ENCODE results near the gene SERGEF. TPM values are rescaled to one million over a fixed set of nuclear protein-coding genes. Genes with fewer than 3 reads are reported as not detected.

The SERGEF gene
- total RNA-seq, 8 experiments from 2014 or later, result 20.5 to 39.0 (median 29.5) TPM

DNA sequence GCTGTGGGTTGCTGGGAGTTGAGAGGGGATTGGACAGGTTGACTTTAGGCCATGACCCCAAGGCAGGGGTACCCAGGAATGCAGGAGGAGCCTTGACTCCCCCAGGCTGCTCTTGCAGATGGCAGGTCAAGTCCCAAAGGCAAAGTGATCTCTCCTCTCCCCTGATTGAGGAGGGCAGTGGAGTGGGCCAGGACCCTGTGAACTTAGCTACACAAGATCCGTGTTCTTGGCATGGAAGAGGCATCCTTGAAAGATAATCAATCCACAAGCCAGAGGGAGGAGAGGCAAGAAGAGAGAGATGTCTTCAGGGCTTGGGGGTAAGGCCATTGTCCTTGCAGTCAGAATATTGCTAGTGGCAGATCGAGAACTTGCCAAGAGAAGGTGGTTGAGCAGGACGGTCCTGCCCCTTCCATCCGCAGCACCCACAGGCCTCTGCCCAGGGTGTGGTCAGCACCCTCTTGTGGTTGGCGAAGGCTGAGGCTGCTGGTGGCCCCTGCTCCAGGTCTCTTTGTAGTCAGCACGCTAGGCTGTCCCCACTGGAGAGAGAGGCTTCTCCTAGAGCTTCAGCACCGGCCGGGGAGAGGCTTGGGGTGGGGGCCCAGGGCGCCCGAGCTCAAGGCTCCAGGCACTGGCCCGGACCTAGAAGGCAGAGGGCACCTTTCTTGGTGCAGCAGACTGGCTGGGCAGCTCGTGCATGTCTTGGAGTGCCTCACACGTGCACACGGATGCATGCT lies 232.8 kb downstream of the SERGEF start:
- WGBS, 10 experiments, result 54 to 100% (median 84%) methylated on average over 1 to 3 of the region's 14 CpGs; no CpG with 5 or more reads in 4 of the 10 experiments
- Histone ChIP-seq H3K4me1 (replicated peaks in 1 of 2) (peaks cover 9 to 11% of the 10 kb centered on the region in 2 donors), H3K27ac (no peak overlapping the region), H3K4me3 (no peak overlapping the region)
- in situ Hi-C loops (cut with MboI; ENCODE audit: low pct_unique_long_range_greater_than_20kb in 2 of 9, low sequenced_read_pairs in 9 of 9, unreplicated experiment in 9 of 9), result no loop called here
- ATAC-seq (replicated peaks in 6 of 8), result no peak

DNA sequence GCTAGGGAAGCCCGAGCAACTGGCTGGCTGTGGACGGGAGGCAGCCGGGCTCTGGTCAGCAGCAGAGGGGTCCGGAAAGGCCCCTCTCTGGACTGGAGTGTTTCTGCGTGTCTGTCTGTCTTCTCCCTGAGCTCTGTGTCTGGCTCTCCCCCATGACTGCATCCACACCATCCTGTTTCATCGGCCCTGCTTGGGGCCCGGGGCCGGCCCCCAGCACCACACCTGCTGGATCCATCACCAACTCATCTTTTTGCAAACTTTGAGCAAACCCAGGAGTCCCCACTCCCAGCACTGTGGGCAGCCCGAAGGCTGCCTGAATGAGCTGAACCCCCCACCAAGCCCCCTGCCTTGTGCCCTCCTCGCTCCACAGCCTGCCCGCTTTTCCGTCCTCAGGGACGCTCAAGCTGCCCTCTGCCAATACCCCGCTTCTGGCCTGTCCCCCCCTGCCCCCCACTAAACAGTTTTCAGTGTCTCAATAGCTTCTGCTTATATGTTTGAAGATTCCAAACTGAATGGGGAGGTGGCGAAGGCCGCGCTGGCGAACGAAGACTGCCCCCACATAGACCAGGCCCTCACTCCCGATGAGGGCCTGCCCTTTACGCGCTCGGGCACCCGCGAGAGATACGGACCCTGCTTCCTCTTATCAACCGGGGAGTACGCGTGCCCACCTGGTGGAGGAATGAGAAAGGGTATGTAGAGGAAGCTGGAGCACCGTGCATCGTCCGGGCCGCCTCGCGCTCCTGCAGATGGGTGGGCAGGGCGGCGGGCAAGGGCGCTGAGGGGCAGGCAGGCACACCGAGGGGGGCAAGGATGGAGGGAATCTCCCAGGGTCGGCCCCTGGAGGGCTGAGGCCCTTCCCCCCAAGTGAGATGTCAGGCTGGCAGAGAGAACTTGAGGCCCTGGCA lies 233.6 kb downstream of the SERGEF start:
- 97 to 100% (median 100%) methylated on average over 1 to 15 of the region's 40 CpGs; no CpG with 5 or more reads in 7 of the 10 experiments for WGBS, 10 experiments
- no peak for ATAC-seq (replicated peaks in 6 of 8)

DNA sequence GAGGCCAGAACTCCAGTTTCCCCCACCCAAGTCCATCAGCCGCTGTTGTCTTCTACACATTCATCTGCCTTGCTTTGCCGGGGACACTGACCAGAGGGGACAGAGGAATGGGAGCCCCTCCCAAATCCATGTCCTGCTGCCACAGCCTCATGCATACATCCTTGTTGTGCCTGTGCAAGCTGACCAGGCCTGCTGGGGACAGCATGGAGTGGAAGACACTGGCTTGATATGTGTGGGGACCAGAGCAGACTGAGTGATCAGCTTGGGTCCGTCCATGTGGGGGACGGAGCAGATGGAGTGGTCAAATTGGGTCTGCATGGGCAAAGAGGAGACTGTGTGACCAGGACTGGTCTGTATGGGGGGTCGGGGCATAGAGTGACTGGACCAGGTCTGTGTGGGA lies 234.5 kb downstream of the SERGEF start:
- 100% methylated on average over 1 of the region's 5 CpGs; no CpG with 5 or more reads in 8 of the 10 experiments for WGBS, 10 experiments
- in situ Hi-C loops (cut with MboI; ENCODE audit: low pct_unique_long_range_greater_than_20kb in 2 of 9, low sequenced_read_pairs in 9 of 9, unreplicated experiment in 9 of 9), result no loop called here
- H3K4me1 ChIP-seq (replicated peaks in 1 of 2), result peaks cover 9 to 11% of the 10 kb centered on the region in 2 donors
- no peak for ATAC-seq (replicated peaks in 6 of 8)
- no peak overlapping the region for H3K27ac ChIP-seq
- no peak overlapping the region for H3K4me3 ChIP-seq

More for the DNA sequence above, 233.6 kb downstream of the SERGEF start:
- Histone ChIP-seq H3K27ac (no peak overlapping the region), H3K4me1 (replicated peaks in 1 of 2) (peaks cover 9 to 11% of the 10 kb centered on the region in 2 donors), H3K4me3 (no peak overlapping the region)
- in situ Hi-C loops (cut with MboI; ENCODE audit: low pct_unique_long_range_greater_than_20kb in 2 of 9, low sequenced_read_pairs in 9 of 9, unreplicated experiment in 9 of 9), result no loop called here

DNA sequence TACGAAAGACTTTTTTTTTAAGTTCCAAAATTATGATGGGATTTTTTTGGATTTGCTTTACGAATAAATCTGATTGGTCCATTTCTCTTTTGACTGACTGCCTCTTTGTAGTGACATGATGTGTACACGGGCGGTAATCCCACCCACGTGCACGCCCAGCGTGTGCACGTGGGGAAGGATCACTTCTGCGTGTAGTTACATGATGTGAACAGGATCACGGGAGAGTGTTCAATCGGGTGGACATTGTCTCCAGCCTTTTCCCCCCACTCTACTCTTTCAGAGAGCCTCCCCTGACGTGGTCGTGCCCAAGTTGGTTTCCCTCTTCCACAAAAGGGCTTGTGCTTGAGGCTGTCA lies 235.1 kb downstream of the SERGEF start:
- Histone ChIP-seq H3K27ac (no peak overlapping the region), H3K4me3 (no peak overlapping the region), H3K4me1 (replicated peaks in 1 of 2) (peaks cover 9 to 11% of the 10 kb centered on the region in 2 donors)
- 40 to 93% (median 80%) methylated on average over 1 to 10 of the region's 13 CpGs; no CpG with 5 or more reads in 3 of the 10 experiments for WGBS, 10 experiments
- no peak for ATAC-seq (replicated peaks in 6 of 8)
- in situ Hi-C loops (cut with MboI; ENCODE audit: low pct_unique_long_range_greater_than_20kb in 2 of 9, low sequenced_read_pairs in 9 of 9, unreplicated experiment in 9 of 9), result no loop called here

DNA sequence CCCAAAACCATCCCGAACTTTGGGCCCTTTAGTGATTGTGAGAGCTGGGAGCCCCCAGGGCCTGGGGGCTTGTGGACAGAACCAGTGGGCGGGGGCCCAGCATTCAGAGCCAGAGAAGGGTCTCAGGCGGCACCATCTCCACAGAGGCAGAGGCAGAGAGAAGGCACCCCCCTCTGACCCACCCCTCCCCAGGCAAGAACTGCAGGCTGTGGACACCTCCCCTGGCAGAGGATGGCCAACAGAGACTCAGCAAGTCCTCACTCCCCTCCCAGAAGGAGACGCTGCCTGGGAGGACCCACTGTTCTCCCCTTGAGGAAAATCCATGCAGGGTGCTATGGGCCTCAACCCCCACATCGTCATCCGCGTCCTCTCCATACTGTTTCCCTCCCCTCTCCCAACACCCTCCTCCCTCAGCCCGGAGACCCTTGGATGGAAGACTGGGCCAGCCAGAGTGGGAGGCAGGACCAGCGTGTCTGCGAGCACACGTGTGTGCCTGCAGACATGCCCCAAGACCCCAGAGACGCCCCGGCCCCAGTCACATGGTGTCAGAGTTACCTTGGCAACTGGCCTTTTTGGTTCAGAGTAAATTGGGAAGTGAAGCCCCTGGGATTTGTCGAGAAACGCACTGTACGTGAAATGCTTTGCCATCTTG lies 235.6 kb downstream of the SERGEF start:
- ATAC-seq (replicated peaks in 6 of 8), result no peak
- Histone ChIP-seq H3K4me1 (replicated peaks in 1 of 2) (peaks cover 9 to 11% of the 10 kb centered on the region in 2 donors), H3K4me3 (no peak overlapping the region), H3K27ac (no peak overlapping the region)
- WGBS, 10 experiments, result 0 to 100% (median 96%) methylated on average over 1 to 3 of the region's 16 CpGs; no CpG with 5 or more reads in 7 of the 10 experiments
- in situ Hi-C loops (cut with MboI; ENCODE audit: low pct_unique_long_range_greater_than_20kb in 2 of 9, low sequenced_read_pairs in 9 of 9, unreplicated experiment in 9 of 9), result no loop called here

DNA sequence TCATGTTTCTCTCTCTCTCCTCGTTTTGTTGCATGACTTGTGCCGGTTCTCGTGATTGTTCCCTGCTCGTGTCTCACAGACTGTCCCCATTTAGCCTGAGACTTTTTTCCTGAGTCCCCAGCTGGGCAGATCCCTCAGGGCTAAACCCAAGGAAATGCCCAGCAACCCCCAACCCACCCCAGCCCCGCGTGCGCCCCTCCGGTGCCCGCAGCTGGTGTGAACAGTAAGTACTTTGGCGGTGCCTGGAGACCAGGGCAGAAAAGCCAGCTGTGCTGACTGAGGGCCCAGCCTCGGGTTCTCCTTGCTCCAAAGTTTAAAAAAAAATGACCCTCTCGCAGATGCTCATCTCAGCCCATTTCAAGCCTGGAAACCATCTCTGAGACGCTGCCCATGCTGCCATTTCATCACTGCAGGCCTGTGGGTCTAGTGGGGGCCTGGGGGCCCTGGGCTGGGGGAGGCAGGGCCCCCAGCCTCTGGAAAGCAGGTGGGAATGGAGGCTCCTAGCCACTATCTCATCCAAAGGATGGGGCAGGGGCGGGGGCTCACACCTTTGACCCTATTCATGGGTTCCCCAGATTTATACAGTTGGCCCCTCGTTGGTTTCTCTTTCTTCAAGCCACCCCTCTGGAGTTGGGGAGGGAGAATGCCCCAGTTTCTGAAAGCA lies 236.5 kb downstream of the SERGEF start:
- H3K4me3 ChIP-seq, result no peak overlapping the region
- H3K27ac ChIP-seq, result no peak overlapping the region
- in situ Hi-C loops (cut with MboI; ENCODE audit: low pct_unique_long_range_greater_than_20kb in 2 of 9, low sequenced_read_pairs in 9 of 9, unreplicated experiment in 9 of 9), result no loop called here
- H3K4me1 ChIP-seq (replicated peaks in 1 of 2), result peaks cover 9 to 11% of the 10 kb centered on the region in 2 donors
- 80 to 83% (median 80%) methylated on average over 1 to 2 of the region's 15 CpGs; no CpG with 5 or more reads in 7 of the 10 experiments for WGBS, 10 experiments
- ATAC-seq (replicated peaks in 6 of 8), result peak in 2 of 8 experiments; percentile 4 to 23

DNA sequence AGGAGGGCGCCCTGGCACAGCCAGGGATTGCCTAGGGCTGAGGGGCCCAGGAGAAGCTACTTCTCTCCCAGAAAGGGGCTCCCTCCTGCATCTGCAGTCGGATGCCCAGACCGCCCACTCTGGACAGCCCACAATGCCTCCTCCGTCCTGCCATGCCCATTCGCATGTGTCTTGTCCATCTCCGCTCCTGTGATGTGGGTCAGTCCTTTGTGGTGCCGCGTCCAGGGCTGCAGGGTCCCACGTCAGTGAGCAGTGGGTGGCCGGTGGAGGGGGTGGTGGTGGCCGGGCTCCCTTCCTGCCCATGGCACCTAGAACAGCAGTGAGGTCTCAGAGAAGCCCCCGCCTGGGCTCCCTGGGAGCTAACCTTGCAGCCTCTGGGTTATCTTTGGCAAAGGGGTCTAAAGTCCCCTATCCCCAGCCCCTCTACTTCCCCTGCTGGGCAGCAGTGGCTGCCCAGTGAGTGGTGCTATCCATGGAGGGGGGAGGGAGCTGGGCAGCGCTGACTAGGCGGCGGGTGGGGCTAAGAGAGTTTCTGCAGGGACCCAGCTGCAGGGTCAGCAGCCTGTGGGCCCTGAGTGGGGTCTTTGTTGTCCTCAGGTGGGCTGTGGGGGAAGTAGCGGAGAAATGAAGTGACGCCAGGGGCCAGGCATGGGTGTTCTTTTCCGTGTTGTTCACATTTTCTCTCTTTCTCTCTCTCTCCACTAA lies 237.2 kb downstream of the SERGEF start:
- WGBS, 10 experiments, result 40 to 97% methylated on average over 1 to 5 of the region's 18 CpGs; no CpG with 5 or more reads in 8 of the 10 experiments
- in situ Hi-C loops (cut with MboI; ENCODE audit: low pct_unique_long_range_greater_than_20kb in 2 of 9, low sequenced_read_pairs in 9 of 9, unreplicated experiment in 9 of 9), result no loop called here
- Histone ChIP-seq H3K27ac (no peak overlapping the region), H3K4me1 (replicated peaks in 1 of 2) (peaks cover 9 to 11% of the 10 kb centered on the region in 2 donors), H3K4me3 (no peak overlapping the region)
- ATAC-seq (replicated peaks in 6 of 8), result peak in 3 of 8 experiments; percentile 26 to 53 (median 40)

DNA sequence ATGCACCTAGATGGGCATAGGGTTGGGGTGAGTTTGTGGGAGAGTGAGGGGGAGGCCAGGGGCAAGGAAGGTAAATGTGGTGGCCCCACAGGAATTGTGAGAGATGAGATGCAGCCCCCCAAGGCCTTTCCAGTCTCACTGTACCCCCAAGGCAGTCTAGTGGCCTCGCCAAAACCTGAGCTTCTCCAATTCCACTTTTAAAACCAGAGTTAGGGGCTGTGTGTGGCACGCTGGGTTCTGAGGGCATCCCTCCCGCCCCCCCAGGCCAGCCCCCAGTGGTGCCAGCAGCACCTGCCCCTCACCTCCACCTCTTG lies 237.9 kb downstream of the SERGEF start:
- in situ Hi-C loops (cut with MboI; ENCODE audit: low pct_unique_long_range_greater_than_20kb in 2 of 9, low sequenced_read_pairs in 9 of 9, unreplicated experiment in 9 of 9), result no loop called here
- Histone ChIP-seq H3K4me1 (replicated peaks in 1 of 2) (peaks cover 14% of the 10 kb centered on the region in 2 donors), H3K4me3 (no peak overlapping the region), H3K27ac (no peak overlapping the region)
- WGBS, 10 experiments, result no CpG with 5 or more reads among the region's 3 CpGs
- ATAC-seq (replicated peaks in 6 of 8), result no peak

DNA sequence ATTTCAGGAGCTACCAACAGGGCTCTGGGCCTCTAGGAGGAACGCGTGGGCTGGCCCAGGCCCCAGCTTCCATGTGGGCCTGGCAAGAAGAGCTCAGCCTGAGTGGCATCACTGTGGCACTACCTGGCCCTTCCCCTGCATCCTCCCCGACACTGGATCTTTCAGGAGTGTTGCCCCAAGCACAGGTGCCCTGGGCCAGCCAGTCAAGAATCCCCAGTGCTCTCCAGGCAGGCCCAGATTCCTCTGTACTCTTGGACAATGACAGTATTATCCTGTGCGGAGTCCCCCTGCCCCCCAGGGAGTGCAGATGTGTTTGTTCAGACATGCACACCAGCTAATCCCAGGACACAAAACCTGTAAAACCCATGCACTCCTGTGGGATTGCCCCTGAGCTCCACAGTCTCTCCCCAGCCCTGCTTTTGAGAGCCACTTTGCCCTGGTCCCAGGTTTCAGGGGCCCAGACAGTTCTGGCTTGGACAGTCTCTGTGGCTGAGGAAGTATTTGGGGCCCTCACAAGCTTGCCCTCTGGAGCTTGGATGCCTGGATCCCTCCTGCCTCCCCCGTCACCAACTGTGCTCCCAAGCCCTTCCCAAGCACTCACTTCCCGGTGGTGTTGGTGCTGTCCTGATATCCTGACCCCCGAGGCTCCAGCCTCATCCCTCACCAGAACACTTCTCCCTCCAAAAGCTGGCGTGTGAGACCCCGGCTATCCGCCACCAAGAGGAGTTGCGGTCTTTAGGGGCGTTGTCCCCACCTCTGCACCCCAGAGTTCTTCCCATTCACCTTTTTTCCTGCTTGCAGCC lies 238.4 kb downstream of the SERGEF start:
- H3K4me1 ChIP-seq (replicated peaks in 1 of 2), result peaks cover 15 to 16% of the 10 kb centered on the region in 2 donors
- H3K27ac ChIP-seq, result no peak overlapping the region
- in situ Hi-C loops (cut with MboI; ENCODE audit: low pct_unique_long_range_greater_than_20kb in 2 of 9, low sequenced_read_pairs in 9 of 9, unreplicated experiment in 9 of 9), result no loop called here
- 7 to 83% (median 82%) methylated on average over 1 to 5 of the region's 12 CpGs; no CpG with 5 or more reads in 5 of the 10 experiments for WGBS, 10 experiments
- peak in 1 of 8 experiments; percentile 32 for ATAC-seq (replicated peaks in 6 of 8)
- no peak overlapping the region for H3K4me3 ChIP-seq

DNA sequence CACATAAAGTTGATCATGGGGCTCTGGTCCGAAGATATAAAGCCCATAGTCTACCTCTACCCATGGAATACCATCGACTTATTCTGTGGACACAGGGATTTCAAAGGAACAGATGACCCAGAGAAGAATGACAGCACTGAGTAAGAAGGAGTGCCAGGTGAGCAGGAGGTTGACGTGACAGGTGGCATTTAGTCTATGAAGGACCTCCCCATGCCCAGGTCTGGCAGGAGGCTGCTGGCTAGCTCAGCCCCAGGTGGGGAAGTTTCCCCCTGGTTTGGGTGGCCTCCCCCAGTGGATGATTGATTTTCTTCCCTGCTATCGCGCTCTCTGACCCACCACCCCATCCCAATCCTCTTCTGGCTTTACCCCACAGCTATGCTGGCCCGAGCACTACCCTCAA lies 239.2 kb downstream of the SERGEF start:
- 0 to 100% (median 83%) methylated on average over 1 to 3 of the region's 6 CpGs; no CpG with 5 or more reads in 4 of the 10 experiments for WGBS, 10 experiments
- no peak for ATAC-seq (replicated peaks in 6 of 8)
- no peak overlapping the region for H3K4me3 ChIP-seq
- in situ Hi-C loops (cut with MboI; ENCODE audit: low pct_unique_long_range_greater_than_20kb in 2 of 9, low sequenced_read_pairs in 9 of 9, unreplicated experiment in 9 of 9), result no loop called here
- peaks cover 15 to 16% of the 10 kb centered on the region in 2 donors for H3K4me1 ChIP-seq (replicated peaks in 1 of 2)
- H3K27ac ChIP-seq, result no peak overlapping the region

DNA sequence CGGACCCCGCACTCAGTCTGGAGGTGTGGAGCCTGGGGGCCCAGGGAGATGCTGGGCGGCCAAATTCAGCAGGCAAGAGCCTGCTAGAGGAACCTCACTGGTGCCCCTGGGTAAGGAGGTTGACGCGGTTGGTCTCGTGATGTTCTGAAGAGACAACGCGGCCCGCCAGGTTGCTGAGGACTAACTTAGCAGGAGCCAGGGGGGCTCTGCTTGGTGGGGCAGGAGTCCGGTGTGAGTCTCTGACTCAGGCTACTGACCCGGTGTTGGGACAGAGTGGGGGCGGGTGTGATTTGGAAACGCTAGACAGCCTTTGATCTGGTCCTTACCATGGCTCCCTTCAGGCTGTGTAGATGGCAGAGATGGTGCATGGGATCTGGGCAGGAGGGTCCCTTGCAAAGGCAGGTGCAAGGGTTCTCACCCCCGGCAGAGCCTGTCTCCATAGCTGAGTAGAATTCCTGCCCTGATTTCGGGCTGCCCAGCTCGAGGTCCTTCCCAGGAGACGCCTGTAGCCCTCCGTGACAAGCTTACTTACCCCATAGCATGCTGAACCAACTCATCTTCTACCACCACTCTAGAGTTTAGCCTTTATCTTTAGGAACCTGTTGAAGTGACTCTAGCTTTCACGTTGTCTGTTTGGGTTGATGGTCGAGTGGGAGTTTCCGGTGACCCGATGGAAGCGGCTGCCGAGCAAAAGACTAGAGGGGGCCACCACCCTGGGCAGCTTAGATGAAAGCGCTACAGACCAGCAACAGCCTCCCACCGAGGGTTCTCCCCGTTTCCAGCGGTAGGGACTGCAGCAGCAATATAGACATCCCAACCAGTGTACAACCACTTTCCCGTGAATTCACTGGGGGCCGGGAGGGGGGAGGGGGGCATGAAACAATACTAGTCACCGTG lies 239.9 kb downstream of the SERGEF start:
- H3K4me3 ChIP-seq, result no peak overlapping the region
- in situ Hi-C loops (cut with MboI; ENCODE audit: low pct_unique_long_range_greater_than_20kb in 2 of 9, low sequenced_read_pairs in 9 of 9, unreplicated experiment in 9 of 9), result no loop called here
- ATAC-seq (replicated peaks in 6 of 8), result no peak
- H3K27ac ChIP-seq, result no peak overlapping the region
- 50 to 95% (median 90%) methylated on average over 1 to 4 of the region's 31 CpGs; no CpG with 5 or more reads in 4 of the 10 experiments for WGBS, 10 experiments
- H3K4me1 ChIP-seq (replicated peaks in 1 of 2), result peaks cover 15 to 16% of the 10 kb centered on the region in 2 donors

Measured in motor neuron (in vitro differentiated cells).